GM13976 (cell line): ENCODE measurements around the gene KCP.

Experiments used
- DNase-seq: peaks from one replicate; pipeline ENCODE4 v3.0.0; 2012; ENCODE audit warnings: low spot score
- CTCF ChIP-seq: IDR thresholded peaks from 2 replicates; pipeline ENCODE4 v1.5.1; 2012; ENCODE audit warnings: borderline replicate concordance, mild to moderate bottlenecking; ENCODE audit not compliant: insufficient read depth; ENCODE audit errors: extremely low read depth, missing control alignments, control extremely low read depth
- in situ Hi-C: fragments of 300-500 bp; cut with MboI; formaldehyde crosslinking; loops from one replicate; pipeline ENCODE4 v1.12.0; 2022; ENCODE audit warnings: low sequenced_read_pairs, mixed read lengths, inconsistent platforms; ENCODE audit not compliant: unreplicated experiment

KCP gene

GRCh38 chr7:128921866-128922440 lies 11.4 kb upstream of the KCP start:
- in situ Hi-C loops = loop anchor here (25.0 kb wide), 1 partner anchor 165 kb away; no protein-coding TSS in a partner anchor
- TF ChIP-seq CTCF = no peak

GRCh38 chr7:128920913-128921582 lies 10.5 kb upstream of the KCP start:
- no peak for TF ChIP-seq CTCF
- DNase-seq = no peak
- in situ Hi-C loops = loop anchor here (25.0 kb wide), 1 partner anchor 166 kb away; no protein-coding TSS in a partner anchor

More at GRCh38 chr7:128921866-128922440, 11.4 kb upstream of the KCP start:
- no peak for DNase-seq

- TF ChIP-seq CTCF = no peak
- peak; percentile 9 for DNase-seq
- in situ Hi-C loops = loop anchor here (25.0 kb wide), 1 partner anchor 167 kb away; no protein-coding TSS in a partner anchor
Observed at GRCh38 chr7:128919881-128920799, 9.6 kb upstream of the KCP start.

- in situ Hi-C loops = loop anchor here (25.0 kb wide), 1 partner anchor 168 kb away; no protein-coding TSS in a partner anchor
Observed at GRCh38 chr7:128919241-128919640, 8.7 kb upstream of the KCP start.

GRCh38 chr7:128918016-128918665 lies 7.6 kb upstream of the KCP start:
- TF ChIP-seq CTCF = no peak
- in situ Hi-C loops = loop anchor here (25.0 kb wide), 1 partner anchor 169 kb away; no protein-coding TSS in a partner anchor

More at GRCh38 chr7:128919241-128919640, 8.7 kb upstream of the KCP start:
- DNase-seq = peak; percentile 10
- TF ChIP-seq CTCF = no peak

More at GRCh38 chr7:128918016-128918665, 7.6 kb upstream of the KCP start:
- DNase-seq = peak; percentile 2
